Astrocyte (in vitro differentiated cells and primary cell): ENCODE results near the gene CCDC126.

Experiments used
- EZH2 ChIP-seq: IDR thresholded peaks from 2 replicates; pipeline ENCODE4 v1.6.1; 2012; ENCODE audit warnings: mild to moderate bottlenecking, low read length, inconsistent platforms; ENCODE audit not compliant: insufficient read depth
- TF ChIP-seq, protein P1 (sequence below): IDR thresholded peaks from 2 replicates; pipeline ENCODE4 v1.5.1; 2011; ENCODE audit warnings: low read depth, mild to moderate bottlenecking, inconsistent platforms, low read length, moderate library complexity; ENCODE audit not compliant: insufficient read depth

DNA sequence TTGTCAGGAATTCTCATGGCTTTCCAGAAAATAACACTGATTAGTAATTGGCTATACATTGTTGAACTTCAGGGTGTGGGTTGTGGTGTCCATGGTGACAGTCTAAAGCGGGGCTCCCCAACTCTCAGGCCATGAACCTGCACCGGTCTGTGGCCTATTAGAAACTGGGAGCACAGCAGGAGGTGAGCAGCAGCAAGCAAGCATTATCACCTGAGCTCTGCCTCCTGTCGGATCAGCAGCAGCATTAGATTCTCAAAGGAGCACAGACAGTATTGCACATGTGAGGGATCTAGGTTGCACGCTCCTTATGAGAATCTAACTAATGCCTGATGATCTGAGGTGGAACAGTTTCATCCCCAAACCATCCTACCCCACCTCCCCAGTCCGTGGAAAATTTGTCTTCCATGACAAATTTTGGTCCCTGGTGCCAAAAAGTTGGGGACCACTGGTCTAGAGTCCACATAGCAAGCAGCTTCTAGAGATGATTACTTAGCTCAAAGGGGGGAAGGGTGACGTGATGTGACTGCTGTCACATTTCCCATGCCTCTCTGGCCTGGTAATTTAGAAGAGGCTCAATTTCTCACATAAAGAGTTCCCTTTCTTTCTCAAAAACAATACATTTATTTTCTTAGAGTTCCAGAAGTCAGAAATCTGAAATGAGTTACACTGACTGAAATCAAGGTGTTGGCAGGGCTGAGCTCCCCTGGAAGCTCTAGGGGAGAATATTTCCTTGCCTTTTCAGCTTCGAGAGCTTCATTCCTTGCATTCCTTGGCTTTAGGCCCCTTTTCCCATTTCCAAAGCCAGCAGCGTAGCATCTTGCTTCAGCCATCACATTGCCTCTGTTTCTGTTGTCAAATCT lies 65.2 kb downstream of the CCDC126 start:
- TF ChIP-seq, protein P1, sequence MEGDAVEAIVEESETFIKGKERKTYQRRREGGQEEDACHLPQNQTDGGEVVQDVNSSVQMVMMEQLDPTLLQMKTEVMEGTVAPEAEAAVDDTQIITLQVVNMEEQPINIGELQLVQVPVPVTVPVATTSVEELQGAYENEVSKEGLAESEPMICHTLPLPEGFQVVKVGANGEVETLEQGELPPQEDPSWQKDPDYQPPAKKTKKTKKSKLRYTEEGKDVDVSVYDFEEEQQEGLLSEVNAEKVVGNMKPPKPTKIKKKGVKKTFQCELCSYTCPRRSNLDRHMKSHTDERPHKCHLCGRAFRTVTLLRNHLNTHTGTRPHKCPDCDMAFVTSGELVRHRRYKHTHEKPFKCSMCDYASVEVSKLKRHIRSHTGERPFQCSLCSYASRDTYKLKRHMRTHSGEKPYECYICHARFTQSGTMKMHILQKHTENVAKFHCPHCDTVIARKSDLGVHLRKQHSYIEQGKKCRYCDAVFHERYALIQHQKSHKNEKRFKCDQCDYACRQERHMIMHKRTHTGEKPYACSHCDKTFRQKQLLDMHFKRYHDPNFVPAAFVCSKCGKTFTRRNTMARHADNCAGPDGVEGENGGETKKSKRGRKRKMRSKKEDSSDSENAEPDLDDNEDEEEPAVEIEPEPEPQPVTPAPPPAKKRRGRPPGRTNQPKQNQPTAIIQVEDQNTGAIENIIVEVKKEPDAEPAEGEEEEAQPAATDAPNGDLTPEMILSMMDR = no peak
- no peak for TF ChIP-seq EZH2
